ENCODE measurements around the gene HMX2.

The HMX2 gene

GRCh38 chr10:123132576-123133477 is 15.1 kb upstream of the HMX2 start:
- H3K9me3 ChIP-seq (ENCODE audit: control insufficient read depth, low read length) = no peaks in the 10 kb centered on the region
- H3K36me3 ChIP-seq (ENCODE audit: control insufficient read depth, insufficient read depth, low read length) = no peaks in the 10 kb centered on the region
- H3K4me3 ChIP-seq (ENCODE audit: extremely low read depth, insufficient read depth, low read length, poor library complexity, severe bottlenecking) = peak overlapping the region; percentile 25
- H3K27ac ChIP-seq (ENCODE audit: low read depth, low read length, severe bottlenecking) = no peak overlapping the region
- peaks cover 10% of the 10 kb centered on the region for H3K4me1 ChIP-seq (ENCODE audit: control insufficient read depth, insufficient read depth, low read length, poor library complexity, severe bottlenecking)
- 1 to 3% methylated on average over 34 to 35 of the region's 48 CpGs for WGBS, 2 experiments (ENCODE audit: insufficient coverage in 2 of 2)

- Histone ChIP-seq H3K9me3 (ENCODE audit: control insufficient read depth, low read length) (no peaks in the 10 kb centered on the region), H3K4me3 (ENCODE audit: extremely low read depth, insufficient read depth, low read length, poor library complexity, severe bottlenecking) (no peak overlapping the region), H3K4me1 (ENCODE audit: control insufficient read depth, insufficient read depth, low read length, poor library complexity, severe bottlenecking) (peaks cover 10% of the 10 kb centered on the region), H3K27ac (ENCODE audit: low read depth, low read length, severe bottlenecking) (no peak overlapping the region), H3K36me3 (ENCODE audit: control insufficient read depth, insufficient read depth, low read length) (no peaks in the 10 kb centered on the region)
- WGBS, 2 experiments (ENCODE audit: insufficient coverage in 2 of 2) = 1 to 6% methylated on average over 20 to 28 of the region's 40 CpGs
These were observed 14.2 kb upstream of the HMX2 start for GRCh38 chr10:123133541-123134342.

- no peaks in the 10 kb centered on the region for H3K9me3 ChIP-seq (ENCODE audit: control insufficient read depth, low read length)
- H3K36me3 ChIP-seq (ENCODE audit: control insufficient read depth, insufficient read depth, low read length) = no peaks in the 10 kb centered on the region
- H3K4me3 ChIP-seq (ENCODE audit: extremely low read depth, insufficient read depth, low read length, poor library complexity, severe bottlenecking) = no peak overlapping the region
- WGBS, 2 experiments (ENCODE audit: insufficient coverage in 2 of 2) = 1 to 2% methylated on average over 35 to 42 of the region's 42 CpGs
- H3K4me1 ChIP-seq (ENCODE audit: control insufficient read depth, insufficient read depth, low read length, poor library complexity, severe bottlenecking) = peaks cover 13% of the 10 kb centered on the region
- no peak overlapping the region for H3K27ac ChIP-seq (ENCODE audit: low read depth, low read length, severe bottlenecking)
These were observed 13.5 kb upstream of the HMX2 start for GRCh38 chr10:123134343-123134914.

- 1 to 2% methylated on average over 33 to 45 of the region's 46 CpGs for WGBS, 2 experiments (ENCODE audit: insufficient coverage in 2 of 2)
- no peaks in the 10 kb centered on the region for H3K36me3 ChIP-seq (ENCODE audit: control insufficient read depth, insufficient read depth, low read length)
- no peaks in the 10 kb centered on the region for H3K9me3 ChIP-seq (ENCODE audit: control insufficient read depth, low read length)
- H3K4me3 ChIP-seq (ENCODE audit: extremely low read depth, insufficient read depth, low read length, poor library complexity, severe bottlenecking) = no peak overlapping the region
- no peak overlapping the region for H3K27ac ChIP-seq (ENCODE audit: low read depth, low read length, severe bottlenecking)
- peaks cover 17% of the 10 kb centered on the region for H3K4me1 ChIP-seq (ENCODE audit: control insufficient read depth, insufficient read depth, low read length, poor library complexity, severe bottlenecking)
These were observed 13.0 kb upstream of the HMX2 start for GRCh38 chr10:123134915-123135414.

- 0 to 1% methylated on average over 43 to 64 of the region's 76 CpGs for WGBS, 2 experiments (ENCODE audit: insufficient coverage in 2 of 2)
- Histone ChIP-seq H3K4me3 (ENCODE audit: extremely low read depth, insufficient read depth, low read length, poor library complexity, severe bottlenecking) (peak within 1 kb of the TSS; percentile 19), H3K27ac (ENCODE audit: low read depth, low read length, severe bottlenecking) (no peak within 1 kb of the TSS), H3K4me1 (ENCODE audit: control insufficient read depth, insufficient read depth, low read length, poor library complexity, severe bottlenecking) (peaks cover 20% of the 10 kb centered on the region), H3K36me3 (ENCODE audit: control insufficient read depth, insufficient read depth, low read length) (no peaks in the 10 kb centered on the region), H3K9me3 (ENCODE audit: control insufficient read depth, low read length) (no peaks in the 10 kb centered on the region)
These were observed 12.4 kb upstream of the HMX2 start, which contains the start of gene HMX3 for GRCh38 chr10:123135415-123136141. HMX3 (plus strand) TSS chr10:123135970; CDS start chr10:123136051, 81 bp downstream.

- WGBS, 2 experiments (ENCODE audit: insufficient coverage in 2 of 2) = 0% methylated on average over 34 to 47 of the region's 59 CpGs
- Histone ChIP-seq H3K4me1 (ENCODE audit: control insufficient read depth, insufficient read depth, low read length, poor library complexity, severe bottlenecking) (peaks cover 20% of the 10 kb centered on the region), H3K4me3 (ENCODE audit: extremely low read depth, insufficient read depth, low read length, poor library complexity, severe bottlenecking) (no peak overlapping the region), H3K9me3 (ENCODE audit: control insufficient read depth, low read length) (no peaks in the 10 kb centered on the region), H3K27ac (ENCODE audit: low read depth, low read length, severe bottlenecking) (no peak overlapping the region), H3K36me3 (ENCODE audit: control insufficient read depth, insufficient read depth, low read length) (no peaks in the 10 kb centered on the region)
These were observed 11.6 kb upstream of the HMX2 start for GRCh38 chr10:123136221-123136805.

GRCh38 chr10:123136806-123137642 is 10.9 kb upstream of the HMX2 start:
- no peaks in the 10 kb centered on the region for H3K9me3 ChIP-seq (ENCODE audit: control insufficient read depth, low read length)
- H3K36me3 ChIP-seq (ENCODE audit: control insufficient read depth, insufficient read depth, low read length) = no peaks in the 10 kb centered on the region
- no peak overlapping the region for H3K27ac ChIP-seq (ENCODE audit: low read depth, low read length, severe bottlenecking)
- WGBS, 2 experiments (ENCODE audit: insufficient coverage in 2 of 2) = 0 to 1% methylated on average over 67 to 78 of the region's 83 CpGs
- peaks cover 20% of the 10 kb centered on the region for H3K4me1 ChIP-seq (ENCODE audit: control insufficient read depth, insufficient read depth, low read length, poor library complexity, severe bottlenecking)
- peak overlapping the region; percentile 19 for H3K4me3 ChIP-seq (ENCODE audit: extremely low read depth, insufficient read depth, low read length, poor library complexity, severe bottlenecking)

- H3K4me1 ChIP-seq (ENCODE audit: control insufficient read depth, insufficient read depth, low read length, poor library complexity, severe bottlenecking) = peaks cover 24% of the 10 kb centered on the region
- H3K9me3 ChIP-seq (ENCODE audit: control insufficient read depth, low read length) = no peaks in the 10 kb centered on the region
- no peaks in the 10 kb centered on the region for H3K36me3 ChIP-seq (ENCODE audit: control insufficient read depth, insufficient read depth, low read length)
- no peak overlapping the region for H3K4me3 ChIP-seq (ENCODE audit: extremely low read depth, insufficient read depth, low read length, poor library complexity, severe bottlenecking)
- WGBS, 2 experiments (ENCODE audit: insufficient coverage in 2 of 2) = 0 to 3% methylated on average over 3 to 4 of the region's 7 CpGs
- no peak overlapping the region for H3K27ac ChIP-seq (ENCODE audit: low read depth, low read length, severe bottlenecking)
These were observed 8.8 kb upstream of the HMX2 start for GRCh38 chr10:123139165-123139520.

GRCh38 chr10:123139521-123140163 is 8.3 kb upstream of the HMX2 start:
- Histone ChIP-seq H3K4me3 (ENCODE audit: extremely low read depth, insufficient read depth, low read length, poor library complexity, severe bottlenecking) (no peak overlapping the region), H3K4me1 (ENCODE audit: control insufficient read depth, insufficient read depth, low read length, poor library complexity, severe bottlenecking) (peaks cover 24% of the 10 kb centered on the region), H3K9me3 (ENCODE audit: control insufficient read depth, low read length) (no peaks in the 10 kb centered on the region), H3K27ac (ENCODE audit: low read depth, low read length, severe bottlenecking) (no peak overlapping the region), H3K36me3 (ENCODE audit: control insufficient read depth, insufficient read depth, low read length) (no peaks in the 10 kb centered on the region)
- WGBS, 2 experiments (ENCODE audit: insufficient coverage in 2 of 2) = 0 to 1% methylated on average over 19 to 27 of the region's 32 CpGs

Data from mesodermal cell (in vitro differentiated cells).